Measurements from ENCODE around the gene RIN2.
A peak's percentile ranks its signal among the peaks of the same experiment; 100 is the strongest.

The RIN2 gene

GRCh38 chr20:19779634-19780033 lies 21.6 kb downstream of the RIN2 start:
- CTCF ChIA-PET, result no interaction called here
- POLR2A ChIA-PET (ENCODE audit: low non-redundant PET), result no interaction called here
- H3K27ac ChIP-seq, result no peak overlapping the region
- TF ChIP-seq, protein P1, sequence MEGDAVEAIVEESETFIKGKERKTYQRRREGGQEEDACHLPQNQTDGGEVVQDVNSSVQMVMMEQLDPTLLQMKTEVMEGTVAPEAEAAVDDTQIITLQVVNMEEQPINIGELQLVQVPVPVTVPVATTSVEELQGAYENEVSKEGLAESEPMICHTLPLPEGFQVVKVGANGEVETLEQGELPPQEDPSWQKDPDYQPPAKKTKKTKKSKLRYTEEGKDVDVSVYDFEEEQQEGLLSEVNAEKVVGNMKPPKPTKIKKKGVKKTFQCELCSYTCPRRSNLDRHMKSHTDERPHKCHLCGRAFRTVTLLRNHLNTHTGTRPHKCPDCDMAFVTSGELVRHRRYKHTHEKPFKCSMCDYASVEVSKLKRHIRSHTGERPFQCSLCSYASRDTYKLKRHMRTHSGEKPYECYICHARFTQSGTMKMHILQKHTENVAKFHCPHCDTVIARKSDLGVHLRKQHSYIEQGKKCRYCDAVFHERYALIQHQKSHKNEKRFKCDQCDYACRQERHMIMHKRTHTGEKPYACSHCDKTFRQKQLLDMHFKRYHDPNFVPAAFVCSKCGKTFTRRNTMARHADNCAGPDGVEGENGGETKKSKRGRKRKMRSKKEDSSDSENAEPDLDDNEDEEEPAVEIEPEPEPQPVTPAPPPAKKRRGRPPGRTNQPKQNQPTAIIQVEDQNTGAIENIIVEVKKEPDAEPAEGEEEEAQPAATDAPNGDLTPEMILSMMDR (conservative IDR thresholded peaks at IDR 0.05; ENCODE audit: low read depth), result no peak
- DNase-seq (ENCODE audit: low spot score), result no peak

DNA sequence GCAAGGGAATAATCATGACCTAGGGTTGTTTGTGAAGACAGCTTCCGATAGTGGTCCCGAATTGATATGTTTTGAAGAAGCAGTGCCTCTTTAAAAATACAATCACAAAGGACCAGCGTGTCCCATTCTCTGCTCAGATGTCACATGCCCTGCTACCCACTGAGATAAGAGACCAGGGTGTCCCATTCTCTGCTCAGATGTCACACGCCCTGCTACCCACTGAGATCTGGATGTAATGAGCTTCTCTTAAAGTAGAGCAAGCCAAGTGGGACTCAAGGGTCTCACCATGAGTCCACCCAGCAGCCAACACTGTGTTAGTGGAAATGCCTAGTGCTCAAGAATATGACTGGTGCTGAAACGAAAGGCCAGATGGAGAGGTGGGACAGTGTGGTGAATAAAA lies 22.2 kb downstream of the RIN2 start:
- DNase-seq (ENCODE audit: low spot score), result no peak
- TF ChIP-seq, protein P1 (conservative IDR thresholded peaks at IDR 0.05; ENCODE audit: low read depth), result no peak
- H3K27ac ChIP-seq, result no peak overlapping the region
- POLR2A ChIA-PET (ENCODE audit: low non-redundant PET), result no interaction called here
- CTCF ChIA-PET, result no interaction called here

DNA sequence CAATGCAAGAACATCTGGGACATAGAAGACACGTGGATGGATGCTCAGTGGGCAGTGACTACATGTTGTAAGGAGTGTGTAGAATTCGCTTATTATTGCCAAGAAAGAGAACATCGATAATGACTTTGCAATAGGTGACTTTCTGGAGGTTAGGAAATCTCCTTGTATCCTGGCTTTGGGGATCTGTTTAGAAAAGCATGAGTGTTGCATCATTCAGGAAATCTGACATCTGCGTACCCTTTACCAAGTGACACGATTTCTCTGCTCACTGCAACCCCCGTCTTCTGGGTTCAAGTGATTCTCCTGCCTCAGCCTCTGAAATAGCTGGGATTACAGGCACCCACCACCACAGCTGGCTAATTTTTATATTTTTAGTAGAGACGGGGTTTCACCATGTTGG lies 23.2 kb downstream of the RIN2 start:
- TF ChIP-seq, protein P1 (conservative IDR thresholded peaks at IDR 0.05; ENCODE audit: low read depth), result no peak
- CTCF ChIA-PET, result interaction anchor here (0.7 kb wide), 1 partner anchor 68 kb away, joined by 3 read pairs; no protein-coding TSS in a partner anchor

GRCh38 chr20:19782669-19783068 lies 24.6 kb downstream of the RIN2 start:
- ChIA-PET POLR2A (ENCODE audit: low non-redundant PET) (no interaction called here), CTCF (interaction anchor here (0.6 kb wide), 1 partner anchor 95 kb away, joined by 3 read pairs; no protein-coding TSS in a partner anchor)
- TF ChIP-seq, protein P1 (conservative IDR thresholded peaks at IDR 0.05; ENCODE audit: low read depth), result no peak
- DNase-seq (ENCODE audit: low spot score), result no peak
- H3K27ac ChIP-seq, result peak overlapping the region; percentile 92; the same call in 1 of the 2 replicates

More for the DNA sequence above, 23.2 kb downstream of the RIN2 start:
- POLR2A ChIA-PET (ENCODE audit: low non-redundant PET), result no interaction called here
- no peak for DNase-seq (ENCODE audit: low spot score)
- no peak overlapping the region for H3K27ac ChIP-seq

DNA sequence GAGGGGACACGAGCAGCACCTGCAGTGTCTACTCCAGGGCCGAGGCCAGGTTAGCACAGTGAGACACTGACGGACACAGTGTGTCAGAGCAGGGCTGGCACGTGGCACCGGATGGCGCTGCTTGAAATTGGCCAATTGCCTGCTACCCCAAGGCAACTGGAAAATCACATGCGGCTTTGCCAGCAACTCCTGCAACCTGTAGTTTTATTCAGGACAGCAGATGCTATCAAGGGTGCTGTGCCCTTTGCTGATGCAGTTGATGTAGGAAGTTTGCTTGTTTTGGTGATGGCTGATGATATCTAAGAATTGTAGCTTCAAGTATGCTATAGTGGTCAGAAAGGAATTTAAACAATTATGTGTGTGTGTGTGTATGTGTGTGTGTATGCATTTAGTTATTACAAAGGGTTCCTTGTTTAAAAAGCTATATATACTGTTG lies 25.9 kb downstream of the RIN2 start:
- ChIA-PET CTCF (interaction anchor here (0.7 to 1.4 kb wide), 3 partner anchors 91 to 206 kb away, joined by 3 read pairs; no protein-coding TSS in a partner anchor), POLR2A (ENCODE audit: low non-redundant PET) (no interaction called here)
- no peak for DNase-seq (ENCODE audit: low spot score)
- TF ChIP-seq, protein P1 (conservative IDR thresholded peaks at IDR 0.05; ENCODE audit: low read depth), result no peak
- peak overlapping the region; percentile 92 for H3K27ac ChIP-seq

DNA sequence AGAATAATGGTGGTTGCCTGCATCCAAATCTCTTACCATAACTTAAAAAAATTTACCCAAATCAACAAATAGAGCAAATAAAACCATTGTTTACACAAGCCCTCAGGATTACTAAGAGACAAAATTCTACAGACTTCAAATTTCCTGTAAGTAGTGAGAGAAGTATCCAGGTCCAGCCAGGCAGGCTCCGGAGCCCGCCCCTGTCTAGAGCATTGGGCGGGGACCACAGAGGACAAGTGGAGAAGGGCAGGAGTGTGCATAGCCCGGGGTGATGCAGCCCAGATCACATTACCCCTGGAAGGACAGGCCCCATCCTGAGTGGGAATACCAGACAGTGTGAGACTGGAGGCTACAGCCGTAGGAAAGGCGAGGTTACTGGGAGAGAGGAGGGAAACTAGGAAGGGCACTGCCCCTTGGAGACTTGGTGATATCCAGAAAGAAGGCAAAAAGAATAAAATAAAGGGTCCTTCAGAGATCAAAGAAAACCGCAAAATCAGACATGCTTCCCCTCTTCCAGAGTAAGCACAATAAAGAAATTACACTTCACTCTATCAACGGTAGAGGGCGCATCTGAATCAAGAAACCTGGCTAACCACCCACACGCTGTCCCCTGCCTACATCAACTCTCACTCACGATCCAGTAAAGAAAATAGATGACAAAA lies 26.6 kb downstream of the RIN2 start:
- TF ChIP-seq, protein P1 (conservative IDR thresholded peaks at IDR 0.05; ENCODE audit: low read depth), result peak; percentile 89
- H3K27ac ChIP-seq, result peak overlapping the region; percentile 92
- peak; percentile 86 for DNase-seq (ENCODE audit: low spot score)
- ChIA-PET CTCF (interaction anchor here (0.6 to 1.4 kb wide), 8 partner anchors 16 to 205 kb away, joined by 3 to 4 read pairs (median 3); no protein-coding TSS in a partner anchor), POLR2A (ENCODE audit: low non-redundant PET) (no interaction called here)

Measured in RWPE1 (cell line).